Left lobe of liver (tissue), 2 donors: ENCODE data around the gene GPR158. TPM values are rescaled to one million over a fixed set of nuclear protein-coding genes. Genes with fewer than 3 reads are reported as not detected.

Experiments used
- ATAC-seq: fragments of 200-7000 bp; cut with Tn5 transposase; one replicate; pipeline ENCODE4 v1.9.1; 2020; ENCODE audit warnings: mild to moderate bottlenecking, moderate library complexity
- DNase-seq: peaks from one replicate; pipeline ENCODE4 v3.0.0-alpha.2; 2020; ENCODE audit warnings: low spot score
- total RNA-seq: library from RNA; stranded (reverse); gene quantifications from one replicate; pipeline ENCODE4 v1.2.1, GENCODE V29; 2021
- donor health status: DM: no; HTN: no; CAD: no; lungs with moderate emphysema.
- donor health status: DM: no; HTN: yes; CAD: no.

The GPR158 gene
- total RNA-seq, 1 donor from 2014 or later, result not detected

DNA sequence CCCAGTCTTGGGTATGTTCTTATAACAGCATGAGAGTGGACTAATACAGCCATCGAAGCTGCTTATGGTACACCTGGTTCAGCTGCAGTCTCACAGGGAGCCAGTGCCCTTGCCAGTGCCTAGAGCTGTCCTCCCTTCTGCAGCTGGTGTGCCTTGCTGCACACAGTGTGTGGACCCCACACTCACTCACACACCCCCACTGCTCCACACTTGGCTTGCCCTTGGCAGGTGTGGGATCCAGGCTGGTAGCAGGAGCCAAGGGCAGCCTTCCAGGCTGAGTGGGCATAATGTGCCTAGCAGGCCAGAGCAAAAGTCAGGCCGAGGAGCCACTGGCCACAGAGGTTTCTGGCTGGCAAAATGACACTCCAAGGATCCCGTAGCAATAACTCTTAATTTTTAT lies 217.3 kb downstream of the GPR158 start:
- ATAC-seq (no peak), DNase-seq (no peak)

DNA sequence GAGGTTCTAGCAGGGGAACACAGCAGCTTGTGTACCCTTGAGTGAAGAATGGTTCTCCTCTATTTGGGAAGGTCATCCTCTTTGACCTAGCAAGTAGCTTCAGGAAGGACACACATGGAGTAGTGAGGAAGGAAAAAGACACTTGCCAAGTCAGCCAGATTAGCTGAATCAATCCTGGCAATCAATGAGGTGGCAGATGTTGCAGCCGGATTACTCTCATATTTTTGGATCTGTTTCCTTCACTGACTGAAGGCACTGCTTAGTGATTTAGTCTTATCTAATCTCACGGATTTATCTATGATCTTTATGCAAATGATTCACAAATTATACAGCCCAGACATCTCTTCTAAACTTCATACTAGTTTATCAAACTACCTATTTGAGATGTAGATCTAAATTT lies 218.8 kb downstream of the GPR158 start:
- DNase-seq (no peak), ATAC-seq (no peak)

- ATAC-seq (no peak), DNase-seq (no peak)
Measured at GRCh38 chr10:25398680-25399079, 223.9 kb downstream of the GPR158 start.

- DNase-seq, result no peak
- no peak for ATAC-seq
Measured at GRCh38 chr10:25405871-25406270, 231.1 kb downstream of the GPR158 start.

GRCh38 chr10:25417611-25418010 lies 242.8 kb downstream of the GPR158 start:
- no peak for ATAC-seq
- no peak for DNase-seq

DNA sequence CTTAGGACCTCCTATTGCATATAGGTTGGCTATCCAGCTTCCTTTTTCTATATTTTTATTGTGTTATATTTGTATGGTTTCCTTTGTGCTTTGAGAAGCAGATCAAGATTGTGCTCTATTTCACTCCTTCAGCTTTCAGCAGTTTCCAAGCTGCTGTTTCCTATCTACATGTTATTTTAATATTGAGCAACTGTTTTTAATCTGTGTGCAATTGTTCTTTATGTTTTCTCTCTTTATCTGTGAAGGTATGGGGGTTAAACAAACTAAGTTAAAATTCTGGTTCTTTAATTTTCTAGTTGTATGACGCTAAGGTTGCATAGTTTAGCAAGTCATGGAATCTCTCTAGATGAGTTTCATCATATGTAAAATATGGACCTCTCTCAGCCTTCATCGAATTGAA lies 251.0 kb downstream of the GPR158 start:
- DNase-seq (no peak), ATAC-seq (no peak)

DNA sequence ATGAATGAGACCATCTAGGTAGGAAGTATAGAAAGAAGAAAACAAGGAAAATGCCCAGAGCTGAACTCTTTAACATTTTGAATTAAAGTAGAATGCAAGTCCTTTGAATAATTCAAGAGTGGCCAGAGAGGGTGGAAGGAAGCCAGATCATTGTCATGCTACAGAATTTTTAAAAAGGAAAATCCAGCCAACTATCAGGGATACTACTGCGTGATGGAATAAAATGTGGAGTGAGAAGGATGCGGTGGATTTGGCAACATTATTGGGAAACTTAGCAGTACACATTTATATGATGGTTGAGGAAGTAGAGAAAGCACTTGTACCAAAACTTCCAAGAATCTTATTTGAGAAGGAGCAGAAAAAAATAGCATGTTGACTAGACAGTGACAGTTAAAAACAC lies 261.6 kb downstream of the GPR158 start:
- DNase-seq (no peak), ATAC-seq (no peak)

- DNase-seq (no peak), ATAC-seq (no peak)
Measured at GRCh38 chr10:25441270-25441669, 266.5 kb downstream of the GPR158 start.

- ATAC-seq, result no peak
- no peak for DNase-seq
Measured at GRCh38 chr10:25444266-25444665, 269.5 kb downstream of the GPR158 start.

DNA sequence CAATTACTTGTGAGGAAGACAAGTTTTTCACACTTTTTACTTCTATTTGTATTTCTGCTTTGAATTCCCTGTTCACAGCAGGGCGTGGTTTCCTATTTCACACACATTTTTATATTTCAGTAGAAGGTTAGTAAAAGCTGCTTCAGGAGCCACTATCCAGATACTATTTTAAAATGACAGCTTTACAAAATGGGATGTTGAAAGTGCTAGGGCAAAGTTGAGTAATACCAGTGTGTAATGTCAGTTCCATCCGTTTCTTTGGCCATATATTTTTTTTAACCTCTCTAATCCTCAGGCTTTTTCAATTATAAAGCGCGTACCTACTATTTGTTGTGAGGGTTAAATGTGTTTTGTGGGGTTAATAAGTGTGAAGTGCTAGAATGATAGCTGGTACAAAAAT lies 276.6 kb downstream of the GPR158 start:
- ATAC-seq (no peak), DNase-seq (no peak)

DNA sequence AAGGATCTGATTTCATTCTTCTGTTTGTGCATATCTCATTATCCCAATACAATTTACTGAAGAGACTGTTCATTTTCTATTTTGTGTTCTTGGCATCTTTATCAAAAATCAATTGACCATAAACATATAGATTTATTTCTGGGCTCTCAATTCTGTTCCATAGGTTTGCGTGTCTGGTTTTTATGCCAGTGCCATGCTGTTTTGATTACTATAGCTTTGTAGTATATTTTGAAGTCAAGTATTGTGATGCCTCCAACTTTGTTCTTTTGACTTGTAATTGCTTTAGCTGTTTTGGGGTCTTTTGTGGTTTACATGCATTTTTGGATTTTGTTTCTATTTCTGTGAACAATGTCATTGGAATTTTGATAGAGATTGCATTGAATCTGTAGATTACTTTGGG lies 278.8 kb downstream of the GPR158 start:
- DNase-seq, result no peak
- ATAC-seq, result no peak

GRCh38 chr10:25455980-25456567 lies 281.3 kb downstream of the GPR158 start:
- ATAC-seq, result no peak

DNA sequence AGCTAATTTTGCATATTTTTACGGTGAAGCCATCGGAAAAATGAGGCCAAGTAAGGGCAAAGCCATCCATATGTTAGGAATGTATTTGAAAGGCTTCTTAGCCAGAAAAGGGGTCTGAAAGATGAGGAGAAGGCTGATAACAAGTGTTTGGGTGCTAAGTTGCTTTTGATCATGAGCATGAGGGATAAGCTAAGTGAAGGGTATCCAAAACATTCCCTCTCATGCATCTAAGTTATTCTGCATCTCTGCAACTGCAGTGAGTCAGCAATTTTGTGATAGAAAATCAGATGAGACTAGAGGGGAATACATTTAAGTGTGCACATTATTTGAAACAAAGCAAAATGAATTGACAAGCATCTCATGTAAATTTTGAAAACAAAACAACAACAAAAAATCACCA lies 282.8 kb downstream of the GPR158 start:
- DNase-seq (no peak), ATAC-seq (no peak)

More at GRCh38 chr10:25455980-25456567, 281.3 kb downstream of the GPR158 start:
- no peak for DNase-seq

DNA sequence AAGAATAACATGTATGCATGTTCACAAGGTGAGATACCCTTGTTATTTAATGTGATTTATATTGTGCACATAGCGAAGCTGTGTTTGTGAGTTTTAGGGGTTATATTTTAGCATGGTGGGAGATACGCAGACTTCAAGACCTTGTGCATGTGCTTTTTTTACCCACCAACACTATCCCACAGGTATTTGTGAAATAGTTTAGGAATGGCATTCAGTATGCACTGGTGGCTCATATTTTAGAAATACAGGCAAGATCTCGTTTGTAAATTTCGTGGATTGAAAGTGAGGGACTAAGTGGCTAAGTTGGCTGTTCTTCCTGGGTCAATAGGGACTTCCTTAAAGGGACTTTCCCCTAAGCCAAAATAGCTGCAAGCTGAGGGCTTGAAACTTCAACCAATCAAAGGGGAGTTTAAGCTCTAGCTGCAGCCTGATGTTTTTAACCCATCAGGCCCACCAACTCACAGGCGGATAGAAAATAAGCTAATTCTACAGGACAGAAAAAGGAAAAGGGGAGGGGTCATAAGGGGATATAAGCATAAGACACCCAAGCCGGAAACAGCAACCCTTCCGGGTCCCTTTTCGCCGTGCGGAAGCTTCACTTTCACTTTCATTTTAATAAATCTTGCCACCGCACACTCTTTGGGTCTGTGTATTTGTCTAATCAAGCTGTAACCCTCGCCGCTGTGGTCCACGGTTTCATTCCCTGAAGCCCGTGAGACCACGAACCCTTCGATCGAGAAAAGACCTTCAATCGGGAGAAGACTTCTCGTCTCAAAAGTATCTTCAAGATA lies 291.0 kb downstream of the GPR158 start:
- no peak for ATAC-seq
- no peak for DNase-seq

GRCh38 chr10:25467881-25468280 lies 293.1 kb downstream of the GPR158 start:
- ATAC-seq, result no peak
- DNase-seq, result no peak

- no peak for ATAC-seq
- no peak for DNase-seq
Measured at GRCh38 chr10:25481467-25481866, 306.7 kb downstream of the GPR158 start.

DNA sequence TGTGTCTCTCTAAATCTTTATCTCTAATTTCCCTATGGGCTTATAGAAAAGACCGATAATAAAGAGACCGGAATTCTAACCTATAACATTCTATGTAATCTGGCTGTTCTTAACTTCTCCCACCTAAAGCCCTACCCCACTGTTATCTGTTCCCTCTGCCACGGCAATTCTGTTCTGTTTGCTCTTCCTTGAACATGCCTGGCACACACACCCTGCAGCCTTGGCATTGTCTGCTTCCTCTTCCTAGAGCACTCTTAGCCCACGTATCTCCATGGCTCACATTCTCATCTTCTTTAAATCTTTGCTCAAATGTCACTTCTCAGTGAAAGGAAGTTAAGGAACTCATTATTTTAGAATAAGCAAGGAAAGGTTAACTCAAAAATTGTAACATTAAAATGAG lies 309.2 kb downstream of the GPR158 start:
- ATAC-seq (no peak), DNase-seq (no peak)

GRCh38 chr10:25487266-25487665 lies 312.5 kb downstream of the GPR158 start:
- DNase-seq (no peak), ATAC-seq (no peak)

- ATAC-seq, result no peak
- no peak for DNase-seq
Measured at GRCh38 chr10:25492040-25492439, 317.2 kb downstream of the GPR158 start.

DNA sequence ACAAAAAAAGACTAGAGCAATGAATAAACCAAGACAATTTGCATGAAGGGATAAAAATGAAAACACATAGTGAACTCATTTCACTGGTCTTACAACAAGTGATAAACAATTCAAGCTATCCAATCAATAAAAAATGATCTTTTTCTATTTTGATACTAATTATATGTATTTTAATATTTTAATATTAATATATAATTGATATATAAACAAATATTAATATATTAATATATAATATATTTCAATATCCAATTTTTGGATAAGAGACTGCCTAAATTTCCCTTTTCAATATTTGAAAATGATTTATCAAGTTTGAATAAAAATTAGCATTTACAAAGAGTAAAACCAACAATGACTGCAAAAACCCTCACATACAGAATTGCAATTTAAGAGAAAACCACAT lies 317.9 kb downstream of the GPR158 start:
- DNase-seq, result no peak
- no peak for ATAC-seq

- ATAC-seq (no peak), DNase-seq (no peak)
Measured at GRCh38 chr10:25493122-25493893, 318.5 kb downstream of the GPR158 start.

GRCh38 chr10:25497246-25497645 lies 322.4 kb downstream of the GPR158 start:
- DNase-seq (no peak), ATAC-seq (no peak)
